ENCODE results near the gene SULT1C4.
"Not testable (repeated sequence)": the region's sequence is repeated elsewhere in the genome, so short reads cannot be mapped to it uniquely, and the experiment has no call there.

The SULT1C4 gene

GRCh38 chr2:108414945-108415344, 37.2 kb downstream of the SULT1C4 start:
- DNase-seq = no peak

GRCh38 chr2:108417254-108417653, 39.5 kb downstream of the SULT1C4 start:
- no peak for DNase-seq

- no peak for DNase-seq
Observed at GRCh38 chr2:108418416-108418815, 40.7 kb downstream of the SULT1C4 start.

- no peak for DNase-seq
Observed at GRCh38 chr2:108423067-108423466, 45.3 kb downstream of the SULT1C4 start.

GRCh38 chr2:108423502-108424251, 45.9 kb downstream of the SULT1C4 start:
- DNase-seq = no peak

- DNase-seq = no peak
Observed at GRCh38 chr2:108428286-108429009, 50.7 kb downstream of the SULT1C4 start.

- DNase-seq = not testable (repeated sequence)
Observed at GRCh38 chr2:108435578-108435977, 57.8 kb downstream of the SULT1C4 start.

- DNase-seq = no peak
Observed at GRCh38 chr2:108436976-108437375, 59.2 kb downstream of the SULT1C4 start.

Data from fibroblast of skin of right quadriceps (primary cell).